H1 (cell line): Measurements from ENCODE around the gene LYPD3. TPM values are rescaled to one million over a fixed set of nuclear protein-coding genes. Genes with fewer than 3 reads are reported as not detected.

Experiments
- CTCF ChIA-PET: fragments of 300-600 bp; sonication (Branson Sonifier 250); formaldehyde crosslinking; loops from one replicate; lab custom pipeline; 2021; ENCODE audit not compliant: partially characterized antibody; lab: Charles Lee
- POLR2A ChIA-PET: fragments of 300-600 bp; sonication (Branson Sonifier 250); formaldehyde crosslinking; loops from one replicate; lab custom pipeline; 2021; ENCODE audit warnings: inconsistent platforms; ENCODE audit not compliant: partially characterized antibody; lab: Charles Lee
- DNase-seq, 2 experiments: peaks; one replicate each; pipeline versions ENCODE4 v3.0.0 to v3.0.0-alpha.2; 2010 to 2022; ENCODE audit warnings: low spot score in 2 of 2, low read depth in 1 of 2, mixed read lengths in 1 of 2
- FAIRE-seq: peaks from 2 replicates; lab custom pipeline; 2011; peaks lifted over from hg19 to GRCh38; lab: Jason Lieb, UNC
- H2AFZ ChIP-seq: 2 replicates; pipeline ENCODE4 v1.8.1; 2012; ENCODE audit warnings: low read length, inconsistent platforms
- H2AK5ac ChIP-seq: 2 replicates; pipeline ENCODE4 v1.6.1; 2013; ENCODE audit warnings: low read depth, low read length
- H2BK120ac ChIP-seq: replicated peaks from 2 replicates; pipeline ENCODE3; 2013; ENCODE audit warnings: low read depth, low read length, inconsistent platforms
- H2BK12ac ChIP-seq: 2 replicates; pipeline ENCODE4 v1.6.1; 2013; ENCODE audit warnings: low read depth, low read length
- H2BK15ac ChIP-seq: 2 replicates; pipeline ENCODE4 v1.6.1; 2013; ENCODE audit warnings: low read length
- H2BK20ac ChIP-seq: 2 replicates; pipeline ENCODE4 v1.6.1; 2013; ENCODE audit warnings: low read length
- H2BK5ac ChIP-seq: 2 replicates; pipeline ENCODE4 v1.6.1; 2013; ENCODE audit warnings: low read depth, low read length
- H3K14ac ChIP-seq: 2 replicates; pipeline ENCODE4 v1.6.1; 2013; ENCODE audit warnings: inconsistent platforms; ENCODE audit not compliant: insufficient read length
- H3K18ac ChIP-seq: 2 replicates; pipeline ENCODE4 v1.6.1; 2013; ENCODE audit warnings: low read length; ENCODE audit errors: extremely low read depth
- H3K23ac ChIP-seq: 2 replicates; pipeline ENCODE4 v1.6.1; 2013; ENCODE audit warnings: inconsistent platforms; ENCODE audit not compliant: insufficient read length
- H3K23me2 ChIP-seq: 2 replicates; pipeline ENCODE4 v1.6.1; 2013; ENCODE audit warnings: low read depth, low read length
- H3K27ac ChIP-seq: 2 replicates; pipeline ENCODE4 v1.6.1; 2011; ENCODE audit warnings: low read depth, low read length, inconsistent platforms
- H3K27me3 ChIP-seq, 4 experiments: replicated peaks in 1 of 4; 1 replicate in 1 of 4; 2 replicates in 3 of 4; pipeline versions ENCODE4 v1.6.1 to v1.8.1; 2011 to 2013; ENCODE audit warnings: low read length in 3 of 4, mild to moderate bottlenecking in 3 of 4, inconsistent platforms in 2 of 4, mixed read lengths in 2 of 4, moderate library complexity in 1 of 4; ENCODE audit not compliant: control insufficient read depth in 3 of 4, insufficient read depth in 3 of 4; ENCODE audit errors: extremely low read depth in 1 of 4
- H3K36me3 ChIP-seq, 4 experiments: 2 replicates each; pipeline versions ENCODE4 v1.6.1 to v1.8.1; 2011 to 2013; ENCODE audit warnings: mild to moderate bottlenecking in 4 of 4, low read length in 3 of 4, moderate library complexity in 2 of 4, control low read depth in 1 of 4, inconsistent platforms in 1 of 4; ENCODE audit not compliant: insufficient read depth in 4 of 4, control insufficient read depth in 2 of 4
- H3K4ac ChIP-seq: replicated peaks from 2 replicates; pipeline ENCODE3; 2013; ENCODE audit warnings: low read length, low read depth, mixed read lengths, inconsistent platforms; ENCODE audit not compliant: insufficient read length
- H3K4me1 ChIP-seq, 4 experiments: replicated peaks in 1 of 4; 1 replicate in 1 of 4; 2 replicates in 3 of 4; pipeline versions ENCODE4 v1.6.1 to v1.8.1; 2011 to 2013; ENCODE audit warnings: low read length in 3 of 4, inconsistent platforms in 2 of 4, mixed read lengths in 1 of 4; ENCODE audit not compliant: insufficient read depth in 4 of 4, control insufficient read depth in 3 of 4
- H3K4me2 ChIP-seq, 2 experiments: 2 replicates each; pipeline versions ENCODE4 v1.6.1 to v1.8.1; 2011 to 2013; ENCODE audit warnings: low read depth in 2 of 2, low read length in 2 of 2, control low read depth in 1 of 2, inconsistent platforms in 1 of 2, mild to moderate bottlenecking in 1 of 2; ENCODE audit not compliant: insufficient read depth in 1 of 2
- H3K4me3 ChIP-seq, 4 experiments: fragments of 200-600, 300-600 bp in 1 of 4; sonication (generic), shearing (Covaris generic), sonication (Bioruptor Twin) in 1 of 4; 2 replicates each; pipeline versions ENCODE4 v1.5.1 to v1.8.1; 2011 to 2016; ENCODE audit warnings: low read length in 4 of 4, low read depth in 3 of 4, control low read depth in 2 of 4, inconsistent platforms in 2 of 4, mild to moderate bottlenecking in 2 of 4, mixed read lengths in 1 of 4, moderate library complexity in 1 of 4; ENCODE audit not compliant: insufficient read depth in 2 of 4; ENCODE audit errors: extremely low read depth in 1 of 4
- H3K56ac ChIP-seq: replicated peaks from 2 replicates; pipeline ENCODE3; 2013; ENCODE audit warnings: low read depth, mild to moderate bottlenecking, mixed read lengths, low read length, inconsistent platforms; ENCODE audit not compliant: insufficient read length
- H3K79me1 ChIP-seq: 2 replicates; pipeline ENCODE4 v1.6.1; 2013; ENCODE audit warnings: low read depth, low read length, control low read depth
- H3K79me2 ChIP-seq, 2 experiments: 2 replicates each; pipeline versions ENCODE4 v1.6.1 to v1.8.1; 2012 to 2013; ENCODE audit warnings: low read length in 2 of 2, mild to moderate bottlenecking in 2 of 2, inconsistent platforms in 1 of 2; ENCODE audit not compliant: insufficient read depth in 2 of 2, control insufficient read depth in 1 of 2
- H3K9ac ChIP-seq, 4 experiments: replicated peaks in 1 of 4; 1 replicate in 1 of 4; 2 replicates in 3 of 4; pipeline versions ENCODE4 v1.6.1 to v1.8.1; 2011 to 2013; ENCODE audit warnings: low read depth in 3 of 4, low read length in 3 of 4, control low read depth in 2 of 4, mild to moderate bottlenecking in 2 of 4, moderate library complexity in 2 of 4, inconsistent platforms in 1 of 4; ENCODE audit errors: extremely low read depth in 1 of 4
- H3K9me3 ChIP-seq, 2 experiments: 2 replicates each; pipeline versions ENCODE4 v1.6.1 to v1.8.1; 2012 to 2013; ENCODE audit warnings: mild to moderate bottlenecking in 2 of 2, moderate library complexity in 2 of 2, control low read depth in 1 of 2, inconsistent platforms in 1 of 2, low read depth in 1 of 2, low read length in 1 of 2, mixed read lengths in 1 of 2; ENCODE audit not compliant: insufficient read depth in 2 of 2
- H4K20me1 ChIP-seq, 2 experiments: replicated peaks in 1 of 2; 2 replicates each; pipeline versions ENCODE3 to v1.8.1; 2011 to 2013; ENCODE audit warnings: inconsistent platforms in 2 of 2, low read length in 2 of 2, mild to moderate bottlenecking in 1 of 2; ENCODE audit not compliant: insufficient read depth in 2 of 2, control insufficient read depth in 1 of 2
- H4K5ac ChIP-seq: 2 replicates; pipeline ENCODE4 v1.6.1; 2013; ENCODE audit warnings: low read length, low read depth, mixed read lengths, inconsistent platforms; ENCODE audit not compliant: insufficient read length
- H4K8ac ChIP-seq: 2 replicates; pipeline ENCODE4 v1.8.0; 2013; ENCODE audit warnings: mild to moderate bottlenecking, moderate library complexity, low read length, inconsistent platforms; ENCODE audit not compliant: insufficient read depth; ENCODE audit errors: extremely low read depth
- H4K91ac ChIP-seq: replicated peaks from 2 replicates; pipeline ENCODE3; 2013; ENCODE audit warnings: low read length, mixed read lengths, inconsistent platforms; ENCODE audit not compliant: insufficient read length
- TEAD4 ChIP-seq: IDR thresholded peaks from 2 replicates; pipeline ENCODE4 v1.6.1; 2012; ENCODE audit warnings: low read depth, low read length, inconsistent platforms, mixed read lengths
- WGBS, 2 experiments: shearing (Covaris generic) in 1 of 2; methylation state at CpG; one replicate each; pipeline versions ENCODE4 v1.1.6 to v1.1.7; 2013 to 2015; ENCODE audit warnings: low lambda C conversion rate in 2 of 2, mixed read lengths in 2 of 2, inconsistent platforms in 1 of 2, low coverage in 1 of 2, missing lambda C conversion rate in 1 of 2; ENCODE audit not compliant: insufficient replicate concordance in 2 of 2, insufficient coverage in 1 of 2, insufficient read length in 1 of 2; ENCODE audit errors: extremely low coverage in 1 of 2, missing lambda C conversion rate in 1 of 2; 5-methylcytosine and 5-hydroxymethylcytosine counted together
- polyA plus RNA-seq, 7 experiments: library from polyadenylated mRNA; depleted of rRNA in 3 of 7; stranded (reverse) in 5 of 7; unstranded in 2 of 7; fragments of >200 nt in 5 of 7; fragments of 200-250 nt in 2 of 7; gene quantifications; 1 replicate in 5 of 7; 2 replicates in 1 of 7; 4 replicates in 1 of 7; pipeline versions ENCODE4 v1.2.1 to v1.2.3, GENCODE V29; 2011 to 2013; ENCODE audit warnings: missing spikeins in 2 of 7, mixed read lengths in 2 of 7
- total RNA-seq: library from RNA; stranded (reverse); fragmentation: NEBNext Ultra II Directional; extraction: Animal tissue kit (Norgen Biotek cat#: 25700); gene quantifications from 2 replicates; pipeline ENCODE4 v1.2.1, GENCODE V29; 2021
- TF ChIP-seq, protein P1 (sequence below): IDR thresholded peaks from 2 replicates; pipeline ENCODE4 v1.6.1; 2012; ENCODE audit warnings: inconsistent platforms

The LYPD3 gene
- total and polyA plus RNA-seq, 2 of the 8 experiments (the other 6 are each of a cell fraction or from before 2014, with no cell fraction given) = 4.1 to 16.4 TPM

DNA sequence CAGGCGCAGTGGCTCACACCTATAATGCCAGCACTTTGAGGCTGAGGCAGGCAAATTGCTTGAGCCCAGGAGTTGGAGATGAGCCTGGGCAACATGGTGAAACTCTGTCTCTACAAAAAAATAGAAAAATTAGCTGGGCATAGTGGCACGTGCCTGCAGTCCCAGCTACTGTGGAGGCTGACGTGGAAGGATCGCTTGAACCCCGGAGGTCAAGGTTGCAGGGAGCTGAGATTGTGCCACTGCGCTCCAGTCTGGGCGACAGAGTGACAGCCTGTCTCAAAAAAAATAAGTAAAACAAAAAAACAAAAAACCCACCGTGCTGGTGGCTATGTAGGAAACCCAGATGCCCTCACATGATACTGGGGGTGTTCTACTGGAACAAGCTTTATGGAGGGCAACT lies 22.8 kb upstream of the LYPD3 start:
- Histone ChIP-seq H2BK120ac (no peak overlapping the region), H3K27me3 (no peaks in the 10 kb centered on the region), H4K91ac (no peak overlapping the region), H3K23me2 (no peaks in the 10 kb centered on the region; the same call in 1 of the 2 replicates), H3K36me3 (no peaks in the 10 kb centered on the region), H2BK20ac (no peak overlapping the region), H3K4me2 (no peak overlapping the region), H3K14ac (no peak overlapping the region), H3K18ac (no peak overlapping the region), H3K56ac (no peak overlapping the region), H2BK12ac (no peak overlapping the region), H2AFZ (no peak overlapping the region), H3K9me3 (no peaks in the 10 kb centered on the region), H3K79me1 (no peaks in the 10 kb centered on the region), H3K23ac (no peak overlapping the region), H3K27ac (no peak overlapping the region), H2BK5ac (no peak overlapping the region), H4K8ac (no peak overlapping the region), H3K4ac (no peak overlapping the region), H4K20me1 (no peaks in the 10 kb centered on the region), H2AK5ac (no peak overlapping the region), H3K79me2 (no peaks in the 10 kb centered on the region), H2BK15ac (no peak overlapping the region), H4K5ac (no peak overlapping the region), H3K4me3 (no peak overlapping the region), H3K9ac (no peak overlapping the region), H3K4me1 (no peaks in the 10 kb centered on the region)
- no peak for FAIRE-seq
- WGBS, 2 experiments = 93% methylated on average over 8 of the region's 8 CpGs; no CpG with 5 or more reads in 1 of the 2 experiments
- ChIA-PET CTCF (interaction anchor here (0.8 kb wide), 1 partner anchor 16 kb away, joined by 3 read pairs; no protein-coding TSS in a partner anchor), POLR2A (interaction anchor here (0.8 to 1.3 kb wide), 4 partner anchors 10 to 28 kb away, joined by 3 to 7 read pairs (median 4); partner anchors contain the start of gene PHLDB3)
- no peak for DNase-seq
- no peak for TF ChIP-seq TEAD4
- TF ChIP-seq, protein P1, sequence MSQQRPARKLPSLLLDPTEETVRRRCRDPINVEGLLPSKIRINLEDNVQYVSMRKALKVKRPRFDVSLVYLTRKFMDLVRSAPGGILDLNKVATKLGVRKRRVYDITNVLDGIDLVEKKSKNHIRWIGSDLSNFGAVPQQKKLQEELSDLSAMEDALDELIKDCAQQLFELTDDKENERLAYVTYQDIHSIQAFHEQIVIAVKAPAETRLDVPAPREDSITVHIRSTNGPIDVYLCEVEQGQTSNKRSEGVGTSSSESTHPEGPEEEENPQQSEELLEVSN = no peak
